GM21367 (cell line): ENCODE data around the gene LRP1-AS.

Experiments
- ATAC-seq: cut with Tn5 transposase; IDR thresholded peaks from one replicate; pipeline ENCODE4 v1.9.1; 2021; ENCODE audit not compliant: unreplicated experiment

LRP1-AS gene

DNA sequence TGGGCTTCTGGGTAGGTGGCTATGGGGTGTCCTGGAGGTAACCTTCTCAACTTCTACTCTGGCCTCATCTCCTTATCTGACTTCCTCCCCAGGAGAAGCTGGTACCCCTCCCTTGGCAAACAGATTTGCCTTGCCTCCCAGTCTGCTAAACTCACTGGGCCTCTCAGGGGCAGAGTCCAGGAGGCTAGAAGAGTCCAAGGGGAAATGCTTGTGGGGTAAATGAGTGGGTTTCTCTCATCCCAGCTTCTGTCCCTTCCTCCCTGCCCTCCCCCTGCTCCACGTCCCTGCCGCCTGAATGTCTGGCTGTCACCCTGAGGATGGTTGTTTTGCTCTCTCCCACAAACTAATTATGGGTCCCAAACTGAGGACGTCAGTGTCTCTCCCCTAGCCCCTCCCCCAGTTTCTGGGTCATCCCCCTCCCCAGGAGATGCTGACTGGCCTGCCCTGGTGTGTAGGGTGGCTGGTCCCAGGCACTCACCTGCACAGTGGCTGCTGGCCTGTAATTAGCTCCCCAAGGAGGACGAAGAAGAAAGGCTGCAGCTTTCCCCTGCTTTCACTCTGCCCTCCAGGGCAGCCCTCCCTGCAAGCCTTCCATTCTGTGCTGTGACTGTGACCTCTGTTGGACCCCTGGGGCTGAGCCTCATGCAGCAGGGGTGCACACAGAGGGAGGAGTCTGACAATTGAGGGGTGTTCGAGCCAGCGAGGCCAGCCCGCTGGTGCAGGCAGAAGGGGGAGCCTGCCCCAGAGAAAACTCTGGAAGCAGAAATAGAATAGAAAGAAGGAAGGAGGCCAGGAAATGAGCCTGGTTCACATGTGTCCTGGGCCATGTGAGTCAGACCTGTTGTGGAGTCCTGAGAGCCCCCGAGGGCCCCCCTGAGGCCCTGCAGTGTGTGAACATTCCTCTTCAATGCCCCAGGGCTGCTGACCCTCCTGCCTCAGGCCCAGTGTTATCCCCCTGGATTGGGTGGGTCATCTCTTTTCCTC, at the start of gene LRP1-AS:
LRP1-AS (minus strand) TSS at position 659 of the 984 bp plus-strand sequence.
- no peak for ATAC-seq

- no peak for ATAC-seq
Observed at GRCh38 chr12:57196956-57197355, 49.5 kb upstream of the LRP1-AS start.

- no peak for ATAC-seq
Observed at GRCh38 chr12:57196439-57196838, 49.0 kb upstream of the LRP1-AS start.

- no peak for ATAC-seq
Observed at GRCh38 chr12:57195611-57196371, 48.4 kb upstream of the LRP1-AS start.

- ATAC-seq: no peak
Observed at GRCh38 chr12:57195186-57195585, 47.8 kb upstream of the LRP1-AS start.

GRCh38 chr12:57194253-57194652, 46.8 kb upstream of the LRP1-AS start:
- no peak for ATAC-seq

DNA sequence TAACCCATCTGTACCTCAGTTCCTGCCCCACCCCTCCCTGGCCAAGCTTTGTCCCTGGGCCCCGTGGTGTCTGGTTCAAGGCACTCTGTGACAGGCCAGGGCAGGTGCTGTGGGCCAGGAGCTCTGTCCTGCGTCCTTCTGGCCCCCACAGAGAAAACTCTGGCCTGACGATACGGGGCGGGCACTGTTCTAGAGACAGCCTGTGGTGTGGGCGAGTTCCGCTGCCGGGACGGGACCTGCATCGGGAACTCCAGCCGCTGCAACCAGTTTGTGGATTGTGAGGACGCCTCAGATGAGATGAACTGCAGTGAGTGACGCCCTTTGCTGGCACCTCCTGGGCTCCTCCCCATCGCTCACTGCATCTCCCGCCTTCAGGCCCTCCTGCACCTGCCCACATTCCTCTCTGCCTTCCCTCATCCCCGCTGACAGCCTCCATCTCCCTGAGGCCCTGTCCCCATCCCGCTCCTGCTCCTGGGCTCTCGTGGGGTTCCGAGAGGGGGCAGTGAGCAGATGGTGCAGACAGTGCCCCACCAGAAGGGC, 46.4 kb upstream of the LRP1-AS start:
- ATAC-seq: no peak

- ATAC-seq: no peak
Observed at GRCh38 chr12:57192920-57193319, 45.5 kb upstream of the LRP1-AS start.

- no peak for ATAC-seq
Observed at GRCh38 chr12:57191410-57191809, 44.0 kb upstream of the LRP1-AS start.

DNA sequence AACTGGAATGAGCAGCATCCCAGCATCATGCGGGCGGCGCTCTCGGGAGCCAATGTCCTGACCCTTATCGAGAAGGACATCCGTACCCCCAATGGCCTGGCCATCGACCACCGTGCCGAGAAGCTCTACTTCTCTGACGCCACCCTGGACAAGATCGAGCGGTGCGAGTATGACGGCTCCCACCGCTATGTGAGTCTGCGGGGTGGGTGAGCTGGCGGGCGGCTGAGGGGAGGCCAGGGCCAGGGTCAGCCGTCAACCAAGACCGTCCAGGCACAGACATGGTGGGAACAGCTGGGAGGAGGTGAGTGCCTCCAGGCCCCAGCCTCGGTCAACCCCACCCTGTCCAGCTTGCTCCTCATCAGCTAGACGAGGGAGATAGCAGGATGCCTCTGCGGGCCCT, 43.4 kb upstream of the LRP1-AS start:
- ATAC-seq: no peak

DNA sequence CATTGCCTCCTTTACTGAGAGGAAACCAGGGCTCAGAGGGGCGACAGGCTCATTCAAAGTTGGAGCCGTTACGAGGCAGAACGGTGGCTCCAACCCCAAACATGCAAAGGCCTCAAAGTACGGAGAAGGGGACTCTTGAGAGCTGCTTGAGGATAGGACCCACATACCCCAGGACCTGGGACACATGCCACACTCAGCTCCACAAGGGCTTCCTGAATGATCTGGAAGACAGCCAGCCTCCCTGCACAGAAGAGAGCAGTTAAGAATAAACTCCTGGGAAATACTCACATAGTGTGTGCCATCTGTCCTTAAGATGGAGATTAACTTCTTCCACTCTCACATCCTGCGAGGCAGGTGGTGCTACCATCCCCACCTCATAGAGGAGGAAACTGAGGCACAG, 42.6 kb upstream of the LRP1-AS start:
- no peak for ATAC-seq

- ATAC-seq: no peak
Observed at GRCh38 chr12:57188090-57188425, 40.6 kb upstream of the LRP1-AS start.

DNA sequence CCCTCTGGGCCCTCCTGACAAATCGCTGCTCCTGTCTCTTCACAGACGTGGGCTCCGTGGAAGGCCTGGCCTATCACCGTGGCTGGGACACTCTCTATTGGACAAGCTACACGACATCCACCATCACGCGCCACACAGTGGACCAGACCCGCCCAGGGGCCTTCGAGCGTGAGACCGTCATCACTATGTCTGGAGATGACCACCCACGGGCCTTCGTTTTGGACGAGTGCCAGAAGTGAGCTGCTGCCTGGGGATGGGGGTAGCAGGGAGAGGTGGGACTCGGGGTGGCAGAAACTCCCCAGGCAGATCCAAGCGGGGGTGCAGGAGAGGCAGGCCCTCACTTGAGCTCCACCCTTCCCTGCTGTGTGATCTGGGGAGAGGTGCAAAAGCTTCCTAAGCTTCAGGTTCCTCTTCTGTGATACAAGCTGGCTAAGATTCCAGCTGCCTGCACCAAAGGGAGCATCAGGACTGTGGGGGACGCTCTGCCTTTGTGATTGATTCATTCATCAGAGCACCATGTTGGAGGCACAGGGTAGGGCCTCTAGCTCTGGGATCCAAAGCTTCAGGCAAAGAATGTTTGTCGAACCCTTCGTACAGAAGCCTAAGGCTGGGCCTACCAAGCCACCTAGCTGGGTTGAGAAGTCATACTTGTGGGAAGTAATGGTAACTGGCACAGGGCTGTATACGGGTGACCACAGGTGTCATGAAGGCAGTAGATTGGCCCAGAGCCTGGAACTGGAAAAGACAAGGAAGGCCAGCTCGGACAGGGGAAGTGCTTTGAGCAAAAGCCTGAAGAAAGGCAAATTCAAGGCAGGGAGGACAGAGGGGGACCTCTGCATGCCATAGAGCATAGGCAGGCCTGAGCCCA, 40.0 kb upstream of the LRP1-AS start:
- no peak for ATAC-seq

DNA sequence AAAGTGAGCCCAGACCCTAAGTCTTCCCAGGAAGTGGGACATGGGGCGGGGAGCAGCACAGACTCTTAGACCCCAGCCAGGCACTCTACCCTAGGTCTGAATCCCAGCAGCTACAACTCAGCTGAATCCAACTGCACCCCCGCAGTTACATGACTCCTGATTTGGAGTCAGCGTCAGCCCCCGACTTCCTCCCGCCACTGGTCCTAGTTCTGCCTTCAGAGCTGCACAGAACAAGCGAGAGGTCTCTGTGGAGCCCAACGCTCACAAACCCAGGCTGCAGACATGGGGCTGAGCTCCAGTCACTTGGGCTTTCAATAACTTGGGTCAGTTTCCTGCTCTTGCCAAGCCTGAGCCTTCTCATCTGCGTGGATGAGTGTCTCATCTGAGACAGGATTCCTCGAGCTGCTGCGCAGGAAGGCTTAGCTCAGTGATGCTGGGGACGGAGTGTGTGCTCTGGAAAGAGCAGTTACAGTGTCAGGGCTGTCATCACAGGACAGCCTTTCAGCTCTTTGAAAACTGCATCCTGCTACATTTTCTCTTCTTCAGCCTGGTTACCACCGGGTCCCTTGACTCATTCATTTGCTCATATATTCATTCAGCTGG, 38.6 kb upstream of the LRP1-AS start:
- ATAC-seq: no peak

DNA sequence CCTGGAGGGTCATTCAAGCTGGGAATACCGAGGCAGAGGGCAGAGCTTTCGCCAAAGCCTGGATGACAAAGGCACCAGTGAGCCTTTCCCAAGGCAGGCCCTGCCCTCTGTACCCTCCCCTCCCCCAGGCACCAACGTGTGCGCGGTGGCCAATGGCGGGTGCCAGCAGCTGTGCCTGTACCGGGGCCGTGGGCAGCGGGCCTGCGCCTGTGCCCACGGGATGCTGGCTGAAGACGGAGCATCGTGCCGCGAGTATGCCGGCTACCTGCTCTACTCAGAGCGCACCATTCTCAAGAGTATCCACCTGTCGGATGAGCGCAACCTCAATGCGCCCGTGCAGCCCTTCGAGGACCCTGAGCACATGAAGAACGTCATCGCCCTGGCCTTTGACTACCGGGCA, 38.0 kb upstream of the LRP1-AS start:
- ATAC-seq: no peak

DNA sequence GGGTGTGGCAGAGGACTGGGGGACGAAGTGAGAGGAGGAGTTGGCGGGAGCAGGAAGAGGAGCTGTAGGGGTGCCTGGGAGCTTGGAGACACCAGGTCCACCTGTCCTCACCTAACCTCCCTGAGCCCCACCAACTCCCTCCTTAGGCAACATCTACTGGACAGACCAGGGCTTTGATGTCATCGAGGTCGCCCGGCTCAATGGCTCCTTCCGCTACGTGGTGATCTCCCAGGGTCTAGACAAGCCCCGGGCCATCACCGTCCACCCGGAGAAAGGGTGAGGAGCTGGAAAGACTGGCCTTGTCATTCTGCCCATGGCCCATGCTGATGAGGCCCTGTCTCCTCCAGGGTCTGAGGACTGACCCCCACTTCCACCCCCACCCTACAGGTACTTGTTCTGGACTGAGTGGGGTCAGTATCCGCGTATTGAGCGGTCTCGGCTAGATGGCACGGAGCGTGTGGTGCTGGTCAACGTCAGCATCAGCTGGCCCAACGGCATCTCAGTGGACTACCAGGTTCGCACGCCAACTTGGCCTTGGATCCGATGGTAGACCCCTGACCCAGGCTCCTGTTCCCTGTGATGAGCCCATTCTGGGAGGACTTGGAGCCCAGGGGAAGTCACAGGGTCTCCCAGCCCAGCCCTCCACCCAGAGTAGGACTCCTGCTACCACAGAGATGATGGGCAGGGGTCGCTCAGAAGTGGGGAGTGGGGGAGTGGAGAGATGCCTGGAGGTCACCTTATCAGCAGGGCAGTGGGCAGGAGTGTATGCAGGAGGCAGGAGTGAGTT, 36.7 kb upstream of the LRP1-AS start:
- ATAC-seq: no peak

GRCh38 chr12:57182918-57183575, 35.6 kb upstream of the LRP1-AS start:
- peak; percentile 58 for ATAC-seq

- ATAC-seq: no peak
Observed at GRCh38 chr12:57181561-57182155, 34.2 kb upstream of the LRP1-AS start.

GRCh38 chr12:57181072-57181471, 33.7 kb upstream of the LRP1-AS start:
- ATAC-seq: no peak
